ENCODE data around the gene CSRP3.

Gene CSRP3

DNA sequence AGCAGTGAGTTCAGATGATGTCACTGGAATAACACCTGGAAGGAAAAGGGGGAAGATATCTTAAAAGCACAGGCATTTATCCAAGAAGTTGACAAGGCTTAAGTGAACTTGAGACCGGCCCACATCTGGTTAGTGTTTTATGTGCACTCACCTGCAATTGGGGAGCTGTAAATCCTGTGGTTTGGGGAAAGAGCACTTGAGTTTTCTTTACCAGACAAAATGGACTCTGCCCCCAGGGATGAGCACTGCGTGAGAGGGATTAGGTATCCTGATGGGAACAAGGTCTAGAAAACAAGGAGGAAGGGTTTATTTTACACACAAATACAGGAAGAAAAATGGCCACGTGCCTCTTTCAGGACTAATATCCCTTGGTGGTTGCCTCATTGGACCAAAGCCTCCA is 23.8 kb upstream of the CSRP3 start:
- DNase-seq (ENCODE audit: low read depth in 1 of 2, low spot score in 1 of 2), result no peak

- DNase-seq (ENCODE audit: low read depth in 1 of 2, low spot score in 1 of 2), result no peak
Observed at GRCh38 chr11:19225123-19225522, 23.3 kb upstream of the CSRP3 start.

GRCh38 chr11:19220903-19221724 is 19.3 kb upstream of the CSRP3 start:
- no peak for DNase-seq (ENCODE audit: low read depth in 1 of 2, low spot score in 1 of 2)

- DNase-seq (ENCODE audit: low read depth in 1 of 2, low spot score in 1 of 2), result no peak
Observed at GRCh38 chr11:19218786-19219460, 17.1 kb upstream of the CSRP3 start.

DNA sequence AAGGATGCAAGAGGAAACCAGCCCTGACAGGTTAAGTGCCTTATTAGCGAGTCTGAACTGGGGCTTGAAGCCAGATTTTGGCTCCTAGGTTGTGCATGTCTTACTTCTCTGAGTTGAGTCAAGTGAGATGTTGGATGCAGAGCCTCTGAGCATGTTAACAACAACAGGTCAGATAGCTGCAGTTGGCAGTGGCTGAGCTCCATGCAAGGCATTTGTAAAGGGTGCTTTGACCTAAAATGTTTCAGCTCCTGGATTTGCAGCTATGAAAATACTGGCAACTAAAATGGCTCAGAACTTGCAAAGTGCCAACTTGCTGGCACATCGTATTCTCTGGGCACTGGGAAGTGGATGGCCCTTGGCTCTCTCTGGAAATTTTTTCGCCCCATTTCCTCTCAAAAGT is 16.4 kb upstream of the CSRP3 start:
- DNase-seq (ENCODE audit: low read depth in 1 of 2, low spot score in 1 of 2), result no peak

DNA sequence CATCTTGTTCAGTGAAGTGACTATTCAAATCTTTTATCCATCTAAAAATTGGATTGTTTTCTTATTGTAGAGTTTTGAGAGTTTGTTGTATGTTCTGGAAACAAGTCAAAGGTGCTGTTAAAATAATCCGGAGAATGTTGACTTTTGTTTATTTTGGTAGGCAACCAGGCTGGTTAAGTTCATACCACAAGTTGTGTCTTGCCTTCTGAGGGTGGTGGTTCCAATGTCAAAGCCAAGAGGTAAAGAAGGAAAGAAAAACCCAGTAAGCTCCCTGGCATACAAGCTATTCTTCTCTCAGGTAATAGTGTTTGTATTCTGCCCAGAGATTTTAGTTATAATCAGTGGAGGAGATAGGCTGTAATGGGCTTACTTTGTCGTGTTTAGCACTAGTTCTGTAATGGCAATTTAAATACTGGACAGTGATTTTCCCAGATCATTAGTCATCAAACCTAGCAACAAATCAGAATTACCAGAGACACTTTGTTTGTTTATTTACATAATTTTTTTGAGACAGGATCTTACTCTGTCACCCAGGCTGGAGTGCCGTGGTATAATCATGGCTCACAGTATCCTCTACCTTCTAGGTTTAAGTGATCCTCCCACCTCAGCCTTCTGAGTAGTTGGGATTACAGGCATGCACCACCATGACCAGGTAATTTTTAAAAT is 15.1 kb upstream of the CSRP3 start:
- no peak for DNase-seq (ENCODE audit: low read depth in 1 of 2, low spot score in 1 of 2)

- no peak for DNase-seq (ENCODE audit: low read depth in 1 of 2, low spot score in 1 of 2)
Observed at GRCh38 chr11:19216021-19216420, 14.2 kb upstream of the CSRP3 start.

- no peak for DNase-seq (ENCODE audit: low read depth in 1 of 2, low spot score in 1 of 2)
Observed at GRCh38 chr11:19209617-19210370, 8.0 kb upstream of the CSRP3 start.

DNA sequence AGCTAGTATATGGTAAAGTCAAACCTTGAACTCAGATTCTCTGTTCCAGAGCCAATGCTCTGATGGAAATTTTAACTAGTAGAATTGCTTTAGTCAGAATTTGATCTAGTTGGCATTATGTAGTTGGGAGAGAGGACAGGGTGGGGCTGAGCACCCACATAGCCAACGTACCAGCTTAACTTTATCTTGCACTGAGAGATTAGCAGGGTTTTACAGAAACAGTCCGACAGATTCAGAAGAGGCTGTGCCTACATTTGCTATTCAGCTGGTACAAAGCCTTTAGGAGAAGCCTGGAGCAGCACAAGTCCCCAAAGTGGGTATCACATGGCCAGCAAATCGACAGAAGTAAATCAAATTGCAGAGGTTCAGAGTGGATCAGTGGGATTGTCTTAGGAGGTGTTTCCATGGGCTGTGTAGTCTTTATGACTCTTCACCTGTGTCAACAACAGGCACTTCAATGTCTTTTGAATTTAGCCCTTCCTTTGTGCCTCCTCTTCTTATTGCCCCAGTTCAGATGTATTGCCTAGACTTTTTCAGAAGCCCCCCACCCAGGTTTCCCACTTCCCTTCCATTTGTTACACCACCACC is 7.3 kb upstream of the CSRP3 start:
- no peak for DNase-seq (ENCODE audit: low read depth in 1 of 2, low spot score in 1 of 2)

DNA sequence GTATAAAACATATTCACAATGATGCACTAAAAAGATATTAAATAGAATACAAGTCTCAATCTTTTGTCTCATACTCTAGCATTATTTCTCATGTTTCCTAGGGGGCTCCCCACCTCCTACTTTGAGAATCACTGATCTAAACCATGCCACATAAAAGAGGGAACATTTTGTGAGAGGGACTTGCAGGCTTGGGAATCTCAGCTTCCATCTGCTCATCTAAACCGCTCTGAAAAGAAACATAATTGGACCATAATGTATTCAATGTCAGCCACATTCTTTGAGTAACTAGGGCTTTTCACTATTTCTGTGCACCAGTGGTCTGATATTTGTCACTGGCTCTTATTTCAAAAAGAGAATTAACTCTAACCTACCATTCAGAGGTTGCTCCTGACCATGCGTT is 6.4 kb upstream of the CSRP3 start:
- DNase-seq (ENCODE audit: low read depth in 1 of 2, low spot score in 1 of 2), result no peak

- DNase-seq (ENCODE audit: low read depth in 1 of 2, low spot score in 1 of 2), result no peak
Observed at GRCh38 chr11:19204836-19205235, 3.1 kb upstream of the CSRP3 start.

- DNase-seq (ENCODE audit: low read depth in 1 of 2, low spot score in 1 of 2), result no peak
Observed at GRCh38 chr11:19200410-19201201, 1.2 kb downstream of the CSRP3 start.

DNA sequence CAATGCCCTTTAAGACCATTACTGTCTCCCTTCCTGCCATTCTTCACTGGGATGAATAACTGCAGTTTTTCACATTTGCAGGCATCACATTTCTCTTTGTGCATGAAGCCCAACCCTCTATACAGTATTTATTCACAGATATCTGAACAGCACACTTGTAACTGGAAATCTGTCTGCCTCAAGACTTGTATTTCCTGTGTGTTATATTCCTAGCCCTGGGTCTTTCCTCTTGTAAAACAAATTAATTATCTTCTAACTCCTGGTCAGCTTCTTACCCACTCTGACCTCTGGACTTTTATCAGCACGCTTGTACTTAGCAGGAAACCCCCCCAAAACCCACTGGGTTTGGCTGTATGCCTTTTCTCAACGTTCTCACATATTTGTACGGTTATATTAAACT is 2.0 kb downstream of the CSRP3 start:
- no peak for DNase-seq (ENCODE audit: low read depth in 1 of 2, low spot score in 1 of 2)

- no peak for DNase-seq (ENCODE audit: low read depth in 1 of 2, low spot score in 1 of 2)
Observed at GRCh38 chr11:19199048-19199447, 2.7 kb downstream of the CSRP3 start.

GRCh38 chr11:19196432-19196831 is 5.4 kb downstream of the CSRP3 start:
- no peak for DNase-seq (ENCODE audit: low read depth in 1 of 2, low spot score in 1 of 2)

GRCh38 chr11:19194620-19195308 is 7.0 kb downstream of the CSRP3 start:
- DNase-seq (ENCODE audit: low read depth in 1 of 2, low spot score in 1 of 2), result no peak

- DNase-seq (ENCODE audit: low read depth in 1 of 2, low spot score in 1 of 2), result no peak
Observed at GRCh38 chr11:19193916-19194315, 7.9 kb downstream of the CSRP3 start.

GRCh38 chr11:19191530-19192169 is 10.1 kb downstream of the CSRP3 start:
- DNase-seq (ENCODE audit: low read depth in 1 of 2, low spot score in 1 of 2), result no peak

GRCh38 chr11:19187833-19188258 is 13.9 kb downstream of the CSRP3 start:
- no peak for DNase-seq (ENCODE audit: low read depth in 1 of 2, low spot score in 1 of 2)

Measured in activated CD4-positive, alpha-beta T cell treated with anti-CD3 and anti-CD28 coated beads, Interleukin-2, amount 50 U/mL, for 24 hours (primary cell).